ENCODE measurements around the gene LPAR3. TPM values are rescaled to one million over a fixed set of nuclear protein-coding genes. Genes with fewer than 3 reads are reported as not detected.

LPAR3 gene
- total and polyA plus RNA-seq, 2 experiments from 2014 or later: 0.32 TPM; not detected in 1

GRCh38 chr1:84861516-84861915, 31.5 kb downstream of the LPAR3 start:
- Histone ChIP-seq H3K36me3 (ENCODE audit: low read depth) (no peaks in the 10 kb centered on the region), H3K4me3 (no peak overlapping the region), H3K4me1 (ENCODE audit: insufficient read depth) (no peaks in the 10 kb centered on the region), H2AFZ (no peak overlapping the region), H4K20me1 (ENCODE audit: insufficient read depth) (no peaks in the 10 kb centered on the region), H3K27me3 (replicated peaks; ENCODE audit: insufficient read depth) (no peaks in the 10 kb centered on the region), H3K79me2 (ENCODE audit: insufficient read depth) (no peaks in the 10 kb centered on the region), H3K9me2 (ENCODE audit: insufficient read depth) (no peaks in the 10 kb centered on the region), H3F3A (ENCODE audit: insufficient read depth) (no peaks in the 10 kb centered on the region), H3K9me3 (ENCODE audit: low read depth) (no peaks in the 10 kb centered on the region), H3K9ac (no peak overlapping the region), H3K4me2 (ENCODE audit: unreplicated experiment) (no peak overlapping the region), H3K27ac (no peak overlapping the region)
- WGBS, 2 experiments (ENCODE audit: low coverage in 1 of 2, low lambda C conversion rate in 2 of 2, missing lambda C conversion rate in 2 of 2): 42 to 54% methylated on average over 1 of the region's 1 CpG
- in situ Hi-C loops (cut with MboI): no loop called here
- TF ChIP-seq EZH2phosphoT487 (IDR thresholded peaks at IDR 0.05; ENCODE audit: insufficient read depth, low read depth) (no peak), EZH2 (IDR thresholded peaks at IDR 0.05; ENCODE audit: insufficient read depth, poor library complexity, severe bottlenecking) (no peak)
- DNase-seq: no peak

DNA sequence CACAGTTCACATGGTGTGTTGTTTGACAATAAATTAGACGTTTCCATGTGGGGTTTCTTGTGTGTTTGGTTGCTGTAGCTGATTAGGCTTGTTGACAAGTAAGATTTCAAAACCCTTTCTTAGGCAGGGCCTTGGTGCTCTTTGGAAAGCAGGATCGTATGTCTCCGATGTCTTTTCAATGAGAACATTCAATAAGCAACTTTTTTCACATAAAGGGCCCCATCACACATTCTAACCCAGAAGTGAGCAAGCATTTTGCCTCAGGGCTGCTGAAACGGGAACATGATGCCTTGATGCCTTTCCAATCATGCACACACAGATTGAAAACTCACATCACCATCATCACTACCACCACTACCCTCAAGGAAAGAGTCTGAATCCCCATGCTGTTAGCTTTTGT, 33.1 kb downstream of the LPAR3 start:
- no peak for DNase-seq
- Histone ChIP-seq H3K4me2 (ENCODE audit: unreplicated experiment) (no peak overlapping the region), H3K9ac (no peak overlapping the region), H3F3A (ENCODE audit: insufficient read depth) (peaks cover 4% of the 10 kb centered on the region), H3K9me3 (ENCODE audit: low read depth) (no peaks in the 10 kb centered on the region), H4K20me1 (ENCODE audit: insufficient read depth) (no peaks in the 10 kb centered on the region), H3K4me3 (no peak overlapping the region), H3K27ac (no peak overlapping the region), H3K4me1 (ENCODE audit: insufficient read depth) (peaks cover 8% of the 10 kb centered on the region), H3K79me2 (ENCODE audit: insufficient read depth) (no peaks in the 10 kb centered on the region), H2AFZ (no peak overlapping the region), H3K27me3 (replicated peaks; ENCODE audit: insufficient read depth) (no peaks in the 10 kb centered on the region), H3K9me2 (ENCODE audit: insufficient read depth) (no peaks in the 10 kb centered on the region), H3K36me3 (ENCODE audit: low read depth) (no peaks in the 10 kb centered on the region)
- WGBS, 2 experiments (ENCODE audit: low coverage in 1 of 2, low lambda C conversion rate in 2 of 2, missing lambda C conversion rate in 2 of 2): 57 to 61% methylated on average over 4 of the region's 4 CpGs
- TF ChIP-seq EZH2phosphoT487 (IDR thresholded peaks at IDR 0.05; ENCODE audit: insufficient read depth, low read depth) (no peak), EZH2 (IDR thresholded peaks at IDR 0.05; ENCODE audit: insufficient read depth, poor library complexity, severe bottlenecking) (no peak)
- in situ Hi-C loops (cut with MboI): no loop called here

GRCh38 chr1:84857906-84858305, 35.1 kb downstream of the LPAR3 start:
- Histone ChIP-seq H3K4me1 (ENCODE audit: insufficient read depth) (peaks cover 19% of the 10 kb centered on the region), H3K9me3 (ENCODE audit: low read depth) (no peaks in the 10 kb centered on the region), H3K27ac (no peak overlapping the region), H3K79me2 (ENCODE audit: insufficient read depth) (no peaks in the 10 kb centered on the region), H3K36me3 (ENCODE audit: low read depth) (no peaks in the 10 kb centered on the region), H3K9ac (no peak overlapping the region), H3K4me2 (ENCODE audit: unreplicated experiment) (no peak overlapping the region), H3K27me3 (replicated peaks; ENCODE audit: insufficient read depth) (no peaks in the 10 kb centered on the region), H4K20me1 (ENCODE audit: insufficient read depth) (no peaks in the 10 kb centered on the region), H2AFZ (no peak overlapping the region), H3F3A (ENCODE audit: insufficient read depth) (peaks cover 9% of the 10 kb centered on the region), H3K4me3 (no peak overlapping the region), H3K9me2 (ENCODE audit: insufficient read depth) (no peaks in the 10 kb centered on the region)
- TF ChIP-seq EZH2phosphoT487 (IDR thresholded peaks at IDR 0.05; ENCODE audit: insufficient read depth, low read depth) (no peak), EZH2 (IDR thresholded peaks at IDR 0.05; ENCODE audit: insufficient read depth, poor library complexity, severe bottlenecking) (no peak)
- DNase-seq: no peak
- in situ Hi-C loops (cut with MboI): no loop called here
- 91 to 92% methylated on average over 8 of the region's 8 CpGs for WGBS, 2 experiments (ENCODE audit: low coverage in 1 of 2, low lambda C conversion rate in 2 of 2, missing lambda C conversion rate in 2 of 2)

DNA sequence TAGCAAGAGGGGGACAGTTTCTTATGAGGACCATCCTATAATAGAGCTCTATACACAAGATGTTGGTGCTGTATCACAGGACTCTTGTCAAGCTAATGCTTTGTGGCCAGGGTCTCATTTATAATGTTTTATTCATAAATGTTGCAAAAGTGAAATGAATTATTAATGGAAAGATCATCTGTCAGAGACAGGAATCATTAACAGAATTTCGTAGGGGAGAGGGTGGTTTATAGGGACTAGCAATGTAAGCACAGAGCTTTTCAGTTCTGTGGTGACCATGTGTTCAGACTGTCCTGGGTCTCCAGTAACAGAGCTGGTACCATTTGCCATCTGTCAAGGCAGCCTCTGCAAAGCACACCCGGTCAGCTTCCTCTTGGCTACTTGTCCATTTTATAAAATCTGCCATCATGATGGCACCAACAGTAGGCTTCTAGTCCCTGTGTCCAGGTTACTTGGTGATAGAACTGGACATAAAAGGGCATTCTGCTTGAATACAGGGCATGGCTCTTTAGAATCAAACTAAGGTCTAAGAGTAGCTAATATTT, 36.2 kb downstream of the LPAR3 start:
- H2AFZ ChIP-seq: no peak overlapping the region
- in situ Hi-C loops (cut with MboI): no loop called here
- no peak for TF ChIP-seq EZH2phosphoT487 (IDR thresholded peaks at IDR 0.05; ENCODE audit: insufficient read depth, low read depth)
- TF ChIP-seq EZH2 (IDR thresholded peaks at IDR 0.05; ENCODE audit: insufficient read depth, poor library complexity, severe bottlenecking): no peak
- no peak overlapping the region for H3K4me2 ChIP-seq (ENCODE audit: unreplicated experiment)
- peaks cover 16% of the 10 kb centered on the region for H3F3A ChIP-seq (ENCODE audit: insufficient read depth)
- no peaks in the 10 kb centered on the region for H3K27me3 ChIP-seq (replicated peaks; ENCODE audit: insufficient read depth)
- 89 to 97% methylated on average over 2 of the region's 2 CpGs for WGBS, 2 experiments (ENCODE audit: low coverage in 1 of 2, low lambda C conversion rate in 2 of 2, missing lambda C conversion rate in 2 of 2)
- H3K27ac ChIP-seq: no peak overlapping the region
- no peak overlapping the region for H3K4me3 ChIP-seq
- H3K79me2 ChIP-seq (ENCODE audit: insufficient read depth): no peaks in the 10 kb centered on the region
- DNase-seq: no peak
- no peak overlapping the region for H3K9ac ChIP-seq
- peaks cover 19% of the 10 kb centered on the region for H3K4me1 ChIP-seq (ENCODE audit: insufficient read depth)
- no peaks in the 10 kb centered on the region for H3K9me2 ChIP-seq (ENCODE audit: insufficient read depth)
- no peaks in the 10 kb centered on the region for H3K9me3 ChIP-seq (ENCODE audit: low read depth)
- H4K20me1 ChIP-seq (ENCODE audit: insufficient read depth): no peaks in the 10 kb centered on the region
- H3K36me3 ChIP-seq (ENCODE audit: low read depth): no peaks in the 10 kb centered on the region
